CD4-positive, alpha-beta T cell treated with Interleukin-17A for 4 hours (primary cell): ENCODE results near the gene D2HGDH.
"Not testable (repeated sequence)": the region's sequence is repeated elsewhere in the genome, so short reads cannot be mapped to it uniquely, and the experiment has no call there.

Experiments
- DNase-seq: peaks from one replicate; pipeline ENCODE4 v3.0.0-alpha.2; 2020; ENCODE audit warnings: mixed read lengths

Gene D2HGDH

DNA sequence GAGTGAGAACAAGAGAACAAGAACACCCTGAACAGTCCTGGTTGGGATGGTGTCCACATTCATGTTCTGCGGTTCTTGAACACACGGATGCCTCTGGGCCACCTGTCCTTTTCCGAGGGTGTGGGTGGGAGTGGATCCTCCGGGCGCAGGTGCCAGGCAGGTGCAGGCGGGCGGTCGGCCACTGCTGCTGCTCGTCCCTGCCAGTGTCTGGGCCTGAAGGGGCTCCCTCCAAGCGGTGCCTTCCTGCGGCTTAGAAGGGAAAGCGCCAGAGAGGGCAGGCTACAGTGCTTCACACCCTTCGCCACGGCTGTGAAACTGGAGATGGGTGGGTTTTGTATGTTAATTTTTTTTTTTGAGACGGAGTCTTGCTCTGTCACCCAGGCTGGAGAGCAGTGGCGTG is 8.0 kb upstream of the D2HGDH start:
- DNase-seq, result no peak

DNA sequence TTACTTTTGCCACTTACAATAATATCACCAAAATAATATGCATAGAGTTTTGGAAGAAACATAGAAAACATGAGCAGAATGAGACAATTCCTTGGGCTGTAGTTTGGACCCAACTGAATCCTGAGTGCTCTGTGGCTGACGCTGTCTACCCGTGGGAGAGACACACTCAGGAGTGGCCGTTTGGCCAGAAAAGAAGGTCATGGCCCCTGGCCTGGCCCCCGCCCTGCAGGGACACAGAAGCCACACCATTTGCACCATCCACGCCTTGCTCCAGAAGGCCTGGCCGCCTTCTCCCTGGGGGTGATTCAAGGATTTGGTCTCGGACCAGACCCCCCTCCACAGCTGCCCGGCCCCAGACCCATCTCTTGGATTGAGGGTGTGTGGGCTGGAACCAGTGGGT is 6.4 kb upstream of the D2HGDH start:
- no peak for DNase-seq

GRCh38 chr2:241728627-241729026 is 5.8 kb upstream of the D2HGDH start:
- no peak for DNase-seq

DNA sequence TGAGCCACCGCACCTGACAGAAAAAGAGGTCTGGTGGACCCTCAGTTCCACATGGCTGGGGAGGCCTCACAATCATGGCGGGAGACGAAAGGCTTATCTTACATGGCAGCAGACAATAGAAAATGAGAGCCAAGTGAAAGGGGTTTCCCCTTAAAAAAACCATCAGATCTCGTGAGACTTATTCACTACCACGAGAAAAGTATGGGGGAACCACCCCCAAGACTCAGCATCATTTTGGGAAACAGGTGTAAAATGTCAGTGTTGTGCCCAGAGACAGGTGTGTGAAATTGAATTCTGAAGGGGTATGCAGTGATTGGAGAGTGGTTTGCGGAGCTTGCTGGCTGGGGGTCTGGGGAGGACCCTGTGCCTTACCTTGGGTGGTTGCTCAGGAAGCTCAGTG is 4.6 kb upstream of the D2HGDH start:
- no peak for DNase-seq

DNA sequence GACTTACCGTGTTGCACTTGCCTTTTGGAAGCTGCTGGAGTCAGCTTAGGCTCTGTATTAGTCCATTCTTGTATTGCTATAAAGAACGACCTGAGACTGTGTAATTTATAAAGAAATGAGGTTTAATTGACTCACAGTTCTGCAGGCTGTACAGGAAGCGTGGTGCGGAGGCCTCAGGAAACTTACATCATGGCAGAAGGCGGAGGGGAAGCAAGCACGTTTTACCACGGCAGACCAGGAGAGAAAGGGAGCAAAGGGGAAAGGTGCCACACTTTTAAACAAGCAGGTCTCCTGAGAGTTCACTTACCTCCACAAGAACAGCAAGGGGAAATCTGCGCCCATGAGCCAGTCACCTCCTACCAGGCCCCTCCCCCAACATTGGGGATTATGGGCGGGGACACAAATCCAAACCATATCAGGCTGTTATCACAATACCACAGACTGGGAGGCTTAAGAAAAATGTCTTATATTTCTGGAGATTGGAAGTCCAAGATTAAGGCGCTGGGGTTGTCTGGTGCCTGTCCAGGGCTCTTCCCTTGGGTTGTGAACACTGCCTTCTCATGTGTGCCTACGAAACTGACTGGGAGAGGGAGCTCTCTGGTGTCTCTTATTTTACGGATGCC is 3.6 kb upstream of the D2HGDH start:
- DNase-seq, result no peak

DNA sequence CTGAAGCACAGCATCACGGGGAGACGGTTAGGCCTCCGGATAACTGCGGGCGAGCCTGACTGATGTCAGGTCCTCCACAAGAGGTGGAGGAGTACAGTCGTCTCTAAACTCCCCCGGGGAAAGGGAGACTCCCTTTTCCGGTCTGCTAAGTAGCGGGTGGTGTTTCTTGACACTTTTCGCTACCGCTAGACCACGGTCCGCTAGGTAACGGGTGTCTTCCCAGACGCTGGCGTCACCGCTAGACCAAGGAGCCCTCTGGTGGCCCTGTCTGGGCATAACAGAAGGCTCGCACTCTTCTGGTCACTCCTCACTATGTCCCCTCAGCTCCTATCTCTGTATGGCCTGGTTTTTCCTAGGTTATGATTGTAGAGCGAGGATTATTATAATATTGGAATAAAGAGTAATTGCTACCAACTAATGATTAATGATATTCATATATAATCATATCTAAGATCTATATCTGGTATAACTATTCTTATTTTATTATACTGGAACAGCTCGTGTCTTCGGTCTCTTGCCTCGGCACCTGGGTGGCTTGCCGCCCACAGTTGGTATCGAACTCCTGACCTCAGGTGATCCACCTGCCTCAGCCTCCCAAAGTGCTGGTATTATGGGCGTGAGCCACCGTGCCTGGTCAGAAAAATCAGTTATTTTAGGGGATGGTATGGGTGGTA is 1.8 kb upstream of the D2HGDH start:
- peak; percentile 58 for DNase-seq

GRCh38 chr2:241733391-241734207 is 831 bp upstream of the D2HGDH start:
- DNase-seq, result no peak

DNA sequence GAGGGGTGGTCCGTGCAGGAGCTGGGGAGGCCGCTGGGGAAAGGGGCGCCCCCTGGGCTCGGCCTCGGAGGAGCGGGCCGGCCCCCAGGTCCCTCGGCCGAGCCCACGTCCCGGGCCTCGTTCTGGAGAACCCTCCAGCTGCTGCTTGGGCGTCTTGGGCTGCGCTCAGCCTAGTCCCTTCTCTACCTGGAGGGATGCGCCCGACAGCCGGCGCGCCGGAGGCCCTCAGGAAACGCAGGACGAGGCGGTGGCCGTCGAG is 293 bp upstream of the D2HGDH start:
- DNase-seq, result no peak

DNA sequence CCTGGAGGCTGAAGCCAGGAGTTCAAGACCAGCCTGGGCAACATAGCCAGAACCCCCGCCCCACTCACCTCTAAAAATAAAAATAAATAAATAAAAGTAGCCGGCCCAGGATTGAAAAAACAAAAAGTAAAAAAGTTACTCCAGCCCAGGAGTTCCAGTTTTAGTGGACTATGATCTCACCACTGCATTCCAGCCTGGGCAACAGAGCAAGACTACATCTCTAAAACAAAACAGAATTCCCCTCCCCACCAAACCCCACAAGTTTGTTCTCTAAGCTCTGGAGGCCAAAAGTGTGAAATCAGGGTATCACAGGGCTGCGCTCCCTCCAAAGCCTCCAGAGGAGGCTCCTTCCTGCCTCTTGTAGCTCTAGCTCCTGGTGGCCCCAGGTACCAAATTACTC is 1.7 kb downstream of the D2HGDH start:
- DNase-seq, result no peak

GRCh38 chr2:241738040-241738686 is 3.7 kb downstream of the D2HGDH start:
- DNase-seq, result no peak

GRCh38 chr2:241739177-241739576 is 4.7 kb downstream of the D2HGDH start:
- DNase-seq, result no peak

GRCh38 chr2:241739651-241740050 is 5.2 kb downstream of the D2HGDH start:
- DNase-seq, result peak; percentile 59

DNA sequence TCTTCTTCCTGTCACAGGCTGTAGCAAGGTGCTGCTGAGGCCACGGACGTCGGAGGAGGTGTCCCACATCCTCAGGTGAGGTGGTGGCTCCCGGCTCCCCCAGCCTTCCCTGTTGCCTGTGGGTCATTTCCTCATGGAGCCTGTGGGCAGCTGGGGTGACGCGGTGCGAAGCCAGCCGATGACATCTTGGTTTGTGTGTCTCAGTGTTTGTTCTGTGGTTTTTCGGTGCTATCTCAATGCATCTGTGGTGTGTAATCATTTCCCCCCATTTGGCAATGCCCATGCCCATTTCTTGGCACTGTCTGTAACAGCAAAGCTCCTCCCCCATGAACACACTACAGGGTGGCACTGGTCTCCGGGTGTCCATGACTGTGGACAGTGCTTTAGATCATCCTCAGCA is 6.6 kb downstream of the D2HGDH start:
- DNase-seq, result peak; percentile 42

GRCh38 chr2:241742320-241742939 is 8.0 kb downstream of the D2HGDH start:
- no peak for DNase-seq

DNA sequence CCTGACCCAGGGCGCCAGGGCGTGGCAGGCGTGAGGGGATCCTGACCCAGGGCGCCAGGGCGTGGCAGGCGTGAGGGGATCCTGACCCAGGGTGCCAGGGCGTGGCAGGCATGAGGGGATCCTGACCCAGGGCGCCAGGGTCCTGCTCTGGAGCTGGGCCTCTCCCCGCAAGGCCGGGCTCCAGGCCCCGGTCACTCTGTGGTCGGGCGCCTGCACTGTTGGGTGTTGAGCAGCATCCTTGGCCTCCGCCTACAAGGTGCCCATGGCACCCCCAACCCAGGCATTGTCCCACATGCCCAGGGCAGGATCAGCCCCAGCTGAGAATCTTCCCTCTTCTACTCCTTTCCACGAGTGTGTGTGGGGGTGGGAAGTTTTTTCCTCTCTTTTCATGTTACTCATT is 8.6 kb downstream of the D2HGDH start:
- not testable (repeated sequence) for DNase-seq

- DNase-seq, result no peak
Measured at GRCh38 chr2:241743620-241744019, 9.2 kb downstream of the D2HGDH start.

- no peak for DNase-seq
Measured at GRCh38 chr2:241744028-241744754, 9.8 kb downstream of the D2HGDH start.

- DNase-seq, result no peak
Measured at GRCh38 chr2:241745276-241745675, 10.8 kb downstream of the D2HGDH start.

DNA sequence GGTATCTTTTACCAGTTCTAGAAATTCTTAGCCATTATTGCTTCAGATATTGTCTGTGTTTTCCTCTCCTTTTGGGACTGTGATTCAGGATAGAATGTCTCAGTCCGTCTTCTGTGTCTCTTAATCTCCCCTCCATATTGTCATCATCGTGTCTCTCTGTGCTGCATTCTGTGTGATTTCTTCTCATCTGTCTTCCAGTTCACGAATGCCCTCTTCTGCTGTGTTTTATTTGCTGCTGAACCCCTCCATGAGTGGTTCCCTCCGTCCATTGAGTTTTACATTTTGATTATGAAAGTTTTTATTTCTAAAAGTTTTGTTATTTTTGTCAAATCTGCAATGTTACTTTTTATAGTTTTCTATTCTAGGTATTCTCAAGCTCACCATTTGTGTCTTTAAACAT is 11.7 kb downstream of the D2HGDH start:
- DNase-seq, result no peak

GRCh38 chr2:241748468-241749256 is 14.2 kb downstream of the D2HGDH start:
- DNase-seq, result no peak

DNA sequence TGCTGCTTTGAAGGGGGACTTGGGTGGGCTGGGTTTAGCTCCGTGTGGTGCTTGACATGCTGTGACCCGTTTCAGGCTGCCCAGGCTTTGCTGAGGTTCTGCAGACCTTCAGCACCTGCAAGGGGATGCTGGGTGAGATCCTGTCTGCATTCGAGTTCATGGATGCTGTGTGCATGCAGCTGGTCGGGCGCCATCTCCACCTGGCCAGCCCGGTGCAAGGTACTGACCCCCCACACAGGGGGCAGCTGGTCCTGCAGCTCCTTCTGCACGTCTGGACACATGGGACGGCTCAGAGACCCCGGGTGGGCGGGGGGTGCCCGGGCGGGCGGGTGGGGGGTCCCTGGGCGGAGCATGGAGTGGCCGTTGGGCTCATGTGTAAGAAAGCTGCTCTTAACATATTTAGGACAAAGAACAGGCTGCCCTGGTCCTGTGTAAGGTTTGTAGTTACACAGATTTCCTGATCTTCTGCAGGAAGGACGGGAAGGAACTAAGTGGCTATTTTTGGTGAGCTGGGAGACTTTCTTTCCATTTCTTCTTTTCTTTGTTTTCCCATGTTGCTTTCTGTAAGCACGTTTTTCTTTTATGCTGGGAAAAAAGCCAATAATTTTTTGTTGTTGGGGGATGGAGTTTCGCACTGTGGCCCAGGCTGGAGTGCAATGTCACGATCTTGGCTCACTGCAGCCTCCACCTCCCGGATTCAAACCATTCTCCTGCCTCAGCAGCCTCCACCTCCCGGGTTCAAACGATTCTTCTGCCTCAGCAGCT is 15.8 kb downstream of the D2HGDH start:
- no peak for DNase-seq
